ENCODE data around the gene CYB5D1.

The CYB5D1 gene

GRCh38 chr17:7885367-7886226 is 27.8 kb downstream of the CYB5D1 start:
- peak; percentile 4 to 27 for DNase-seq (ENCODE audit: low read depth in 2 of 2, low spot score in 1 of 2)

DNA sequence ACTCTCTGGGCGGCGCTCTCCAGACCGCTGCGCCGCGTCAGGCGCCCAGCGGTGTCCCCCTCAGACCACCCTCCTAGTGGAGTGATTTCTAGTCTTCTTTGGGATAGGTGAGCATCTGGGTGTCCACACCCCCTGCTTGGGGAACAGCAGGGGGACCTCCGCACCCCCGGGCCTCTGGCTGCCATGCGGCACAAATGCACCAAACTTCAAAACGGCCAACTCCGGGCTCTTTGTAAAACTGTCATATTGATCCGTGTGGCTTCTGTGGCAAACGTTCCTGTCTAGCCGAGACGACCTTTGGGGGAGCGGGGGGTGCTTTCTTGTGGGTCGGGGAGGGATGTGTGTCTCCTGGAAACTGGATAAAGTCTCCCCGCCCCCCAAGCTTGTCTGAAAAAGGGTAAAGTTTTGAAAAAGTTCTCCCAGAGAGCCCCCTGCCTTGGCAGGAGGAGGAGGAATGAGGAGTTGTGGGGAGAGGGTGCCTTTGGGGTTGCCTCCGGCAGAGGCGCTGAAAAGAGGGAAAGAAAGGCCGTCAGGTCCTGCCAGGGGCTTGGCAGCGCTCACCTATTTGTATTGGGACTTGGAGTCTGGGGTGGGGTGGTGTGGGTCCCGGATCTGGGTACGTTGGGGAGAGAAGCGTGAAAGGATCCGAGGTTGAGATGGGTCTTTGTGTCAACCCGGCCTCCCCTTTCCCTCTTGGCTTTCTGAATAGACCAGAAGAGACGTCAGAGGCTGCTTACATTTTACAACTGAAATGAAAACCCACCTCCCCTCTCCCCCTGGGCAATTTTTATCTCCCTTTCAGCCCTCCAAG is 28.6 kb downstream of the CYB5D1 start:
- DNase-seq (ENCODE audit: low read depth in 2 of 2, low spot score in 1 of 2): peak; percentile 11 to 29

- DNase-seq (ENCODE audit: low read depth in 2 of 2, low spot score in 1 of 2): no peak
These were observed 29.3 kb downstream of the CYB5D1 start for GRCh38 chr17:7887038-7887481.

GRCh38 chr17:7887482-7888183 is 29.8 kb downstream of the CYB5D1 start:
- peak; percentile 82 to 87 for DNase-seq (ENCODE audit: low read depth in 2 of 2, low spot score in 1 of 2)

GRCh38 chr17:7888184-7888920 is 30.5 kb downstream of the CYB5D1 start, which contains the start of gene CHD3:
TSS of gene CHD3 (plus strand) at chr17:7888789. CDS start at chr17:7889001, 212 bp downstream.
- peak in 1 of 2 donors; percentile 19 for DNase-seq (ENCODE audit: low read depth in 2 of 2, low spot score in 1 of 2)

- DNase-seq (ENCODE audit: low read depth in 2 of 2, low spot score in 1 of 2): no peak
These were observed 31.6 kb downstream of the CYB5D1 start for GRCh38 chr17:7889166-7889955.

DNA sequence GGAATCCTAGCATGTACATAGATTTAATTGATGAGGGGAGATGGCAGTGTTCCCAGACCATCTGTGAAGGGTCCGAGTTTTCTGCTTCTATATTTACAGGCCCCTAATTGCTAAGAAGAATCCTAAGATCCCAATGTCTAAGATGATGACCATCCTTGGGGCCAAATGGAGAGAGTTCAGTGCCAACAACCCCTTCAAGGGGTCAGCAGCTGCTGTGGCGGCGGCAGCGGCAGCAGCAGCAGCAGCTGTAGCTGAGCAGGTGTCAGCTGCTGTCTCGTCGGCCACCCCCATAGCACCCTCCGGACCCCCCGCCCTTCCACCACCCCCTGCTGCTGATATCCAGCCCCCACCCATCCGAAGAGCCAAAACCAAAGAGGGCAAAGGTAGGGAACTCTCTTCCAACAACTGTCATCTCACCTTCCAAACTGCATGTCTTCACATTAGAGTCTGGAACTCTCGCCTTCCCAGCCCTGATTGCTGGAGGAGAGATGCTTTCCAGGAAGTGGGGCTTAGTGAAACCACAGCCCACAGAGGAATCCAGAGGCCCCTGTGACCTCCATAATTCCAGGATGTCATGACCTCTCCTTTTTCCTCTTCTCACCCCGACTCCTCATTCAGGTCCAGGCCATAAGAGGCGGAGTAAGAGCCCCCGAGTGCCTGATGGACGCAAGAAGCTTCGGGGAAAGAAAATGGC is 35.5 kb downstream of the CYB5D1 start:
- no peak for DNase-seq (ENCODE audit: low read depth in 2 of 2, low spot score in 1 of 2)

- no peak for DNase-seq (ENCODE audit: low read depth in 2 of 2, low spot score in 1 of 2)
These were observed 36.4 kb downstream of the CYB5D1 start for GRCh38 chr17:7894226-7894625.

- no peak for DNase-seq (ENCODE audit: low read depth in 2 of 2, low spot score in 1 of 2)
These were observed 37.1 kb downstream of the CYB5D1 start for GRCh38 chr17:7894866-7895265.

DNA sequence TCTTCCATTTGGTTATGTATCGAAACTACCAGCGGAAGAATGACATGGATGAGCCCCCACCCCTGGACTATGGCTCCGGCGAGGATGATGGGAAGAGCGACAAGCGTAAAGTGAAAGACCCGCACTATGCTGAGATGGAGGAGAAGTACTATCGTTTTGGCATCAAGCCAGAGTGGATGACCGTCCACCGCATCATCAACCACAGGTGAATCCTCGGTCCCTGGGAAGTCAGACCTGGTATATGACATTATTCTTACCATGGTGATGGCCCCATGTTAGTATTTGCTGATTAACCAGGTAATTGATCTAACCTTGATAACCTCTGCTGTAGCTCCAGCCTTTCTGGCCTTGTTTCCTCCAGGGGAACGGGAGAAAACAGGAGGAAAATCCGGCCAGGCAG is 39.3 kb downstream of the CYB5D1 start:
- no peak for DNase-seq (ENCODE audit: low read depth in 2 of 2, low spot score in 1 of 2)

- DNase-seq (ENCODE audit: low read depth in 2 of 2, low spot score in 1 of 2): no peak
These were observed 40.0 kb downstream of the CYB5D1 start for GRCh38 chr17:7897773-7898172.

DNA sequence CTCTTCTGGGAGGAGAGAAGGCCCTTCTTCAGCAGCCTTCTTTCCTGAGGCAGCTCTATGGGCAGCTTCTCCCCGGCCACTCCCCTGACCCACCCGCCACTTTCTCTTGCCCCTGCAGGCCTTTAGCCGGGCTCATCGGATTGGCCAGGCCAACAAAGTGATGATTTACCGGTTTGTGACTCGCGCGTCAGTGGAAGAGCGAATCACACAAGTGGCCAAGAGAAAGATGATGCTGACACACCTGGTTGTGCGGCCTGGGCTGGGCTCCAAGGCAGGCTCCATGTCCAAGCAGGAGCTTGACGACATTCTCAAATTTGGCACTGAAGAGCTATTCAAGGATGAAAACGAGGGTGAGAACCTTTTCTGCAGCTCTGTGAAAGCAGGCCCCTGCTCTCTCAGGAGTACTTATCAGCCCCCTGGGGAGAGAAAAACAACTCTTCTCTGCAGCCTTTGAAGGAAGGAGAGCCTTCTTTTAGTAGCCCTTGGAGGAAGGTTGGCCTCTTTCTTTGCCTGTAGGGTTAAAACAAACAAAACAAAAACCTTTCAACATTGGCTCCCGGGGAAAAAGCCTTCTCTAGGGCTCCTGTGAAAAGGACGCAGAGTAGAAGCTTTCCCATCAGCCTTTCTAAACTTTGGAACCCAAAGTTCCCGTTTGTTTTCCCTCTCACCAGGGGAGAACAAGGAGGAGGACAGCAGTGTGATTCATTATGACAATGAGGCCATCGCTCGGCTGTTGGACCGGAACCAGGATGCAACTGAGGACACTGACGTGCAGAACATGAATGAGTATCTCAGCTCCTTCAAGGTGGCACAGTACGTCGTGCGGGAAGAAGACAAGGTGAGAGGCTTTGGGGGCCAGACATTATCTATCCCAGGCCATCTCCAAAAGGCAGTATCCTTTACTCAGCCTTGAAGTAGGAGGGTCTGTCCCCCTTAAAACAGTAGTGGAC is 45.6 kb downstream of the CYB5D1 start:
- no peak for DNase-seq (ENCODE audit: low read depth in 2 of 2, low spot score in 1 of 2)

GRCh38 chr17:7909089-7909488 is 51.3 kb downstream of the CYB5D1 start:
- no peak for DNase-seq (ENCODE audit: low read depth in 2 of 2, low spot score in 1 of 2)

- DNase-seq (ENCODE audit: low read depth in 2 of 2, low spot score in 1 of 2): no peak
These were observed 52.5 kb downstream of the CYB5D1 start for GRCh38 chr17:7910281-7910680.

GRCh38 chr17:7910711-7911110 is 52.9 kb downstream of the CYB5D1 start:
- DNase-seq (ENCODE audit: low read depth in 2 of 2, low spot score in 1 of 2): no peak

GRCh38 chr17:7911116-7911515 is 53.3 kb downstream of the CYB5D1 start:
- DNase-seq (ENCODE audit: low read depth in 2 of 2, low spot score in 1 of 2): no peak
